ENCODE data around the gene ACTA1.

- no peak for TF ChIP-seq CTCF (IDR thresholded peaks at IDR 0.05)
- no peak for TF ChIP-seq POLR2AphosphoS5 (IDR thresholded peaks at IDR 0.05; ENCODE audit: low read depth, low read length)
Observed at GRCh38 chr1:229431284-229432115, 2.4 kb downstream of the ACTA1 start.
